Activated CD4-positive, alpha-beta T cell treated with anti-CD3 and anti-CD28 coated beads, Interleukin-2, Interleukin-6, amounts not matched to agents 100 ng/mL and 50 ng/mL, durations not matched to agents 16 hours and 8 hours (primary cell): ENCODE results near the gene ARL17A.
"Not testable (repeated sequence)": the region's sequence is repeated elsewhere in the genome, so short reads cannot be mapped to it uniquely, and the experiment has no call there.

Experiments
- DNase-seq: peaks from one replicate; pipeline ENCODE4 v3.0.0-alpha.2; 2020

Gene ARL17A

DNA sequence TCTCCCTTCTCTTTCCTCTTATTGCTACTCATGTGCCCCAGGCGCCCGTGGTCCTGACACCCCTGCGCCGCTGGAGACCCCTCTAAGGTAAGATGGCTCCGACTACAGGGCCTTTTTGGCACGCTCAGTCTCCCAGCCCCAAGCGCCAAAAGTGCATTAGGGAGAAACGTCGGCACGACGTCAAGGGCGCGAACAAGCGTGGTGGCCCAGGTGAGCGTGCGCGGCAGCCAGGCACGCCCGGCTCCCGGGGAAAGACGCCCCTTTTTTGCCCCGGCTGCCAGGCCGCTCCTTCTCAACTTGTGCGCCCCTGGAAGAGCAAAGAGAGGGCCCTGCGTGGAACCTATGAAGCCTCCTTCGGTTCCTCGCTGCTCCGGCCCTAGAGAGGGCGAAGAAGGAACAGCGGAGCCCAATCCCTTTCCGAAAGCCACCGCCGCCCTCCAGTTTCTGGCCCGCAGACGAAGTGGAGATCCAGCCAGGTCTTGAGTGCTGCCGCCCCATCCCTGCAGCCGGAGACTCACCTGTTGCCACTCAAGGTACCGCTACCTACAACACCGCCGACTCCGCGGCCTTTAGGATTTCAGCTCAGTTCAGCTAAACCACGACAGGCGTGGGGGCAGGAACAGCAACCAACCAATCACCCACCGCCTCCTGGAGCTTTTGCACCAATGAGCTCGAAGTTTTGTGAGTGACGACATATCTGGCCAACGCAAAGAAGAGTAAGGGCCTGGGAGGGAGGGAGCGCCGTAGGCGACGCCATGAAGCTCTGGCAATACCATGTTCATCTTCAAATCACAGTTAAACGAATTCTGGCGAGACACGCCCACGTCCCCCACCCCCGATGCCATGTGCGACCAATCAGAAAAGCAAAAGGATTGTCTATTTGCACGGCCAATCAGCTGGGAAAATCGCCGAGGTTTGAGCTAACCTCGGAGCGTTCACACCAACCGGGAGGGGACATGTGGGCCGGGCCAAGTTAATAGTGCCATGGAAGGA, at the start of gene ARL17A:
TSS of gene ARL17A (minus strand) at position 609 of the 993 bp plus-strand sequence. CDS start 3,369 bp downstream, outside the sequence.
- peak; percentile 88 for DNase-seq

DNA sequence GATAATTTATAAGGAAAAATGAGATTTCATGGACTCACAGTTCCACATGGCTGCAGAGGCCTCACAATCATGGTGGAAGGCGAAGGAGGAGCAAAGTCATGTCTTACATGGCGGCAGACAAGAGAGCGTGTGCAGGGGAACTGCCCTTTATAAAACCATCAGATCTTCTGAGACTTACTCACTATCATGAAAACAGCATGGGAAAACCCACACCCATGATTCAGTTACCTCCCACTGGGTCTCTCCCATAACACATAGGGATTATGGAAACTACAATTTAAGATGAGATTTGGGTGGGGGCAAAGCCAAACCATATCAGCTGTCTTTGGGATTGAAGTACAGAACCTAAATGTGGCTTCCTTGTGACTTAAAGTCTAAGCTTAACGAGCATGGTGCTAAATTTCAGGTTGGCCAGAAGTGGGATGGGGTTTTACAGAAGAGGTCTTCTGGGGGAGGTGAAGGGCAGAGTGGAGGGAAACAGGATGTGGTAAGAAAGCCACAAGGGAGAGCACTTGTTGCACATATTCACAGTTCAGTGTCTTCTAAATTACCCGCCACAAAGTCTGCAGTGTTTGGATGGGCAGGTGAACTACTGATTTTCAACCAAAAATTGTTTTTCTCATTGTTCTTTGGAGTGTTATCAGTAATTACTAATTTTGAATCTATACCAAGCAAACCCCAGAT, 49.4 kb upstream of the ARL17A start:
- DNase-seq: not testable (repeated sequence)

DNA sequence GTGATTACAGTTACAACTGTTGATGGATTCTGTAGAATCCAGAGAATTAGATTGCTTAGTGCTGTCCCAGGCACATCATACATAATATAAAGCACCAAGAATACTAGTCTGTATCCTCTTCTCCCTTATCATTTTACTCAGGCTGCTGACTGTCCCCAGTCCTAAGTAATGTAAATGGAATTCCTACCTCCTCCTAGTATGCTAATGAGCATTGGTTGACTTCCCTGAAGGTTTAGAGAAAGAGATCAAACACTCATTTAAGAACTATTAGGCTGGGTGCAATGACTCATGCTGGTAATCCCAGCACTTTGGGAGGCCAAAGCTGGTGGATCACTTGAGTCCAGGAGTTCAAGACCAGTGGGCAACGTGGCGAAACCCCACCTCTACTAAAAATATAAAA, 48.0 kb upstream of the ARL17A start:
- not testable (repeated sequence) for DNase-seq

DNA sequence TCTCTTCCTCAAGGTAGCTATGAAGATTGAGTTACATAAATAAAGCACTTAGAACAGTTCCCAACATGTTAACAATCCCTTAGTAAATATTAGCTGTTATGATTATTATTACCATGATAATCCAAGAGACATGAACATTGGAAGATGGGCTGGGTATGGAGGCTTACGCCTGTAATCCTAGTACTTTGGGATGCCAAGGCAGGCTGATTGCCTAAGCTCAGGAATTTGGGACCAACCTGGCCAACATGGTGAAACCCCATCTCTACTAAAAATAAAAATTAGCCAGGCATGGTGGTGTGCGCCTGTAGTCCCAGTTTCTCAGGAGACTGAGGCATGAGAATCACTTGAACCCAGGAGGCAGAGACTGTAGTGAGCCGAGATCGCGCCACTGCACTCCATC, 45.2 kb upstream of the ARL17A start:
- not testable (repeated sequence) for DNase-seq

DNA sequence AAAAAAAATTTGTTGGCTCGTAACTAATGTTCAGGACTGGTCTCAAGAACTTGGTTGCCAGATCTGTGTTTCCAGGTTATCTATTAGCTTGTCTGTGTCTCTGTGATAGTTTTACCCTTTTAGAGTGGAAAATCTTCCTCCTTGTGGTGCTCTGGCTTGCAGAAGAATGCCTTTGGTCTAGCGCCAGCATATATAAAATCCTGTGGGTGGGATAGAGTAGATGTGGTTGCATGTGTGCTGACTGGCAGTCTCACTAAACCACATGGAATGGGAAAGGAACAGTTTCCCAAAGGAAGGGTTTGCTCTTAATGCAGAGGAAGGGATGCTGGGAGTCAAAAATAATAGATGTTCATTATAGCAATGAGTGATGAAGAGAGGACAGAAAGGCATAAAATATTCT, 44.3 kb upstream of the ARL17A start:
- DNase-seq: not testable (repeated sequence)

DNA sequence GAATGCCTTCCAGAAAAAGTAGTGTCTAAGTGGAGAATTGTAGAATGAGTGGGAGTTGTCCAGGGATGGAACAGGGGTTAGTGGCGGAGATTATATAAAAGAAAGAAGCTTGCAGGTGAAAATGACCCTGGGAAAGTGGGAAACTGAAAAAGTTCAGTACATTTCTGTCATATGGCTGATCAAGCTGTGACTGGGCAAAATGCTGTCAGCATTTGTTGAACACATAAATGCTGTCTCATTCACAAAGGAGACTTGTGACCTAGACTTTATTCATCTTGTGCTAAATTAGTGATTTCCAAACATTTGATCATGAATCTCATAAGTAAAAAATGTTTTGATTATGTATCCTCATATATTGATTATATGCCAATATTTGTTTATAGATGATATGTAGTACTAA, 39.5 kb upstream of the ARL17A start:
- not testable (repeated sequence) for DNase-seq

DNA sequence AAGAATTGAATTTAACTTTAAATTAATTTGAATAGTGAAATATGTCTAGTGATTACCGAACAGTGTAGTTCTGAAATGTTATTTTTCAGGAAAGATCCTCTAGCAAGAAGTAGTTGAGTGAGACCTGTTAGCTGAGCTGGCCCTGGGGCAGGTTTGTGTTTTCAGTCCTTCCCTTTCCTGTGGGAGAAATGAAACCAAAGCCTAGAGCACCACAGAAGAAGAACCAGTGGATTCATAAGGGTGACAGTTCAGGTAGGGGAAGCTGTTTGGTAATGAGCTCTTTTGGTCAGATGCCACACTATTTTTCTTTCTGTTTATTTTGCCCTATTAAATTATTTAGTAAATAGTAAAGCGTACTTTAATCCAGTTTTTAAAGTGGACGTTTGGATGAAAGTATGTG, 37.6 kb upstream of the ARL17A start:
- not testable (repeated sequence) for DNase-seq

DNA sequence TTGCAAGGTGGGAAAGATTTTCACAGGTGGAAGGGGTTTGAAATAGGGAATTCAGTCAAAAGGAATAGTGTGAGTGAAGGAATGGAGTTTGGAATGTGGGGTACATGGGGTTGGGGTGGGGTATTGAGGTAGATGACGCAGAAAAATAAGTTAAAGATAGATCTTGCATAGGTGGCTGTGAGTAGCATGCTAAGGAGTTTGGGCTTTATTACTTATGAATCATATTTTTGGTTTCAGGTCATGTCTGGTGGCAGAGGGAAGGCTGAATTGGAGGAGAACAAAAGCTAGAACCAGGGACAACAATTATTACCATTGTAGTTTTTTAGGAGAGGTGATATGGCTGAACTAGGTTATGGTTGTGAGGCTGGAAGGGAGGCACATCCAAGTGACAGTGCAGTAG, 34.4 kb upstream of the ARL17A start:
- not testable (repeated sequence) for DNase-seq

DNA sequence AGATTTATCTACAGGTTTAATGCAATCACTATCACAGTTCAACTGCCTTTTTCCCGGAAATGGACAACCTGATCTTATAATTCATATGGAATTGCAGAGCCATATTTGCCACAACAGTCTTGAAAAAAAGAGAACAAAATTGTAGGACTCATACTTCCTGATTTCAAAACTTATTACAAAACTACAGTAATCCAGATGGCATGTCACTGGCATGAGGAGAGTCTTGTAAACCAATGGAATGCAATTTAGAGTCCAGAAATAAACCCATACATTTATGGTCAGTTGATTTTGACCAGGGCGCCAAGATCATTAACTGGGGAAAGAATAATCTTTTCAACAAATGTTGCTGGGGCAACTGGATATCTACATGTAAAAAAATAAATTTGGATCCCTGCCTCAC, 31.8 kb upstream of the ARL17A start:
- not testable (repeated sequence) for DNase-seq

DNA sequence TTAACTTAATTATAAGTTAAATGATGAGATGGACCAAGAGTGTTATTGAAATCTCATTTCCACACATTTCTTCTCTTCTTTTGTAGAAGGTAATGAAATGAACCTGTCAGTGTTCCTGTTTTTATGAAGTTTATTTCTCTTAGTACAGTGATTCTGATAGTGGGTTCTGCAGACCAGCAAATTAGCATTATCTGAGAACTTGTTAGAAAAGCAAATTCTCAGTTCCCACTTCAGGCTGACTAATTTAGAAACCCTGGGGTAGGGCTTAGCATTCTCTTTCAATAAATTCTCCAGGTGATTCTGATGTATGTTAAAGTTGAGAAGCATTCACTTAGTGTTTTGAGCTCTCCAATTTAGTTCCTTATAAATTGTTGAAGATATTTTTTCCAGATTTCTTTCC, 23.6 kb upstream of the ARL17A start:
- peak; percentile 45 for DNase-seq

DNA sequence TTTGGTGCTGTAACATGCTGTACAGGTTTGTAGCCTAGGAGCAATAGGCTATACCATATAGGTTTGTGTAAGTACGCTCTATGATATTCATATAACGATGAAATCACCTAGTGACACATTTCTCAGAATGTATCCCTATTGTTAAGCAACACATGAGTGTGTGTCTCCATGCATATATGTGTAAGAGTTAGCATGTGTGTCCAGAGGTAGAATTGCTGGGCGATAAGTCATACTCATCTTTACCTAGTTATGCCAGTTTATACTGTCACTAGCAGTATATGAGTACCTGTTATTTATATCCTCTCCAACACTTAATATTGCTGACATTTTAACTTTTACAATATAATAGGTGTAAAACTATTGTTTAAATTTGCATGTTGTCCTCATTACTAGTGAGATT, 21.3 kb upstream of the ARL17A start:
- not testable (repeated sequence) for DNase-seq

DNA sequence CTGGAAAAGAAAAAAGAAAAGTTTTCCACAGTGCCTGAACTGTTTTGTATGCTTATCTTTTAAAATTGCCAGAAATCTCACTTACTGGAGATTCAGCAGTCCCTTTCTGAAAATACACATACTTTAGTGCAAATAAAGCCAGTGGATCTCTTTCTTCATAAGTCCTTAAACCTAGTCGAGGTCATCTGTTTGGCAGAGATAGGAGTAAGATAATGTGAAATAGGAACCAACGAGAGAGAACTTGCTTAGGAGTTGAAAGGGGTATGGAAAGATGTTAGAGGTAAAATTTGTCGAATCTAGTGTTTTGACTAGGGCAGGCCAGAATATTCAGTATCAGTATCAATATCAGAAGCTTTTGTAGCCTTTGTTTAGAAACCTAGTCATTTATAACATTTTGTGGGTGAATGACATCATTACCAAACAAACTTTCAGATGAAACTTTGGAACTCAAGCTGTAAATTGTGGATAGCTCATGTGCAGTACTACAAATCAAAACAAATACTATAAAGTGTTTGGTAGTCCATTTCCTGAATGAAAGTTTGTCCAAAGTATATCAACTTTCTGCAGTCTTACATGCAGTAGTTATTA, 18.9 kb upstream of the ARL17A start:
- DNase-seq: peak; percentile 43

DNA sequence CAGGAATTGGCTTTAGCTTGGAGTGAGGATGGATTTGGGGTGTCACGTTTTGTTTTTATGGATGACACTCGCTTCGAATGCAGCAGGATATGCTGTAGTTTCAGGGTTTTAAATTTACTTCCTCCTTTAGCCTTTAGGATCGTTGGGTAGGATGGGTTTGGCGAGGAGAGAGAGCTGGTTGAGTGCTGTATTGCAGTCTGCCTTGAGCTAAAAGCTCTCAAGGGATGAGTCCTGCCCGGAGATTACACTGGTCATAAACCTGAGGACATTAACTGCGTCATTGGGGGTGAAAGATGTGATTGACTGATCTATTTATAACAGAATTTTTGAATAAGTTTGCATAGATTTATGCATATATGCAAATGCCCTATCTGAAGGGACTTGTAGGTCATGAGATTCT, 11.8 kb upstream of the ARL17A start:
- DNase-seq: not testable (repeated sequence)

DNA sequence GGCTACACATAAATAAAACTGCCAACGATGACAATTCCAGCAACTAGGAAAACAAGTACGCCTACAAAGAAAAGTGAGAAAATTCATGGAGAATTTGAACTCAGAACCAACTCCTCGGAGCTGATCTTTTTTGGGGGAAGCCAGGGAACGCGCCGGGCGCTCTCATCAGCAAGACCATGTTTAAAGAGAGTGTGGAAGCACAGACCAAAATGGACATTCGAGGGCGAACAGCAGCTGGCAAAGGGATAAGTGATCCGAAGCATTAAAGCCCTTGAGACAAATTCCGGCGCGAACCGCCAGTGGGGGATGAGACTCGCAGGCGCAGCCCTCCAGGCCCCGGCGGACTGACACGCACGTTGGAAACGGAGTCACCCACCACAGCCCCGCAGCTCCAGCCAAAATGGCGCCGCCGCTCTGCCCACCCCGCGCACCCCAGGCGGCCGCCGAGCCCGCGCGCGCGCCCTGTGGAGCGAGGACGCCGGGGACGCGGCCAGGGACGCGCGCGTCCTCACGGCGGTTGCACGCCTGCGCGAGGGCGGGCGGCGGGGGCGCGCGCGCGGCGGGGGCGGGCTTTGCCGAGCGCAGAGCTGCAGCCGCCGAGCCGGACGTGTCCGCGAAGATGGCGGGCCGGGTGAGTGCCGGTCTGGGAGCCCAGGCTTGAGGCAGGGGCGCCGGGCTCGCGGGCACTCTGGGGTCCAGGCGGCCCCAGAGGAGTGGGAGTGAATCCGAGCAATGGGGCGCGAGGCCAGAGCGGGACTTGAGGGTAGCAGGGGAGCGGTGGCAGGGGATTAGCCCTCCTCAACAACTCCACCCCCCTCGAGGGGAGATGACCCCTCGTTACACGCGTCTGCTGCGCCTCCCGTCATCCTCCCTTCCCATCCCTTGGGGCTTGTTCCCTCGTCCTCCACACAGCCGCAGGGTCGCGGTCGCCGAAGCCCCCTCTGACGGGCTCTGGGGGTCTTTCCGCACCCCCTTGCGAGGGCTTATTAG, 11.0 kb upstream of the ARL17A start, which contains the start of gene NSF:
TSS of gene NSF (plus strand) at position 513 of the 990 bp plus-strand sequence. CDS start at position 620, 107 bp downstream.
- DNase-seq: not testable (repeated sequence)

DNA sequence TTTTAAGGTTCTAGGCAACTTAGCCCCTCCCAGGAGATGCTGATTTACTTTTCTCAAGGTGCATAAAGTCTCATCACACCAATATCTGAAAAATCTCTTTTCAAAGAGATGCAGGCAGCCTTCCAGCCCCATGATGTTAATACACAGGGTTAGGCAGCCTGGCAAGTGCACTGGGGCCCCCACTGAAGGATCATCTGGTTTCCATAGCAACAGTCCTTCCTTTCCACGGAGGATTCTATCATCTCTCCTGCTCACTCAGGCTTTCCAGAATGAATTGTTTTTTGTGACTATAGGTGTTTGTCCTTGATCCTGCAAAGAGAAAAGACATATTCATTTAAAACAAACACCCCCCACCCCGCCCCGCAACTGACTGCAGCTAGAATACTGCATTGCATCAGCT, 6.0 kb upstream of the ARL17A start:
- not testable (repeated sequence) for DNase-seq

DNA sequence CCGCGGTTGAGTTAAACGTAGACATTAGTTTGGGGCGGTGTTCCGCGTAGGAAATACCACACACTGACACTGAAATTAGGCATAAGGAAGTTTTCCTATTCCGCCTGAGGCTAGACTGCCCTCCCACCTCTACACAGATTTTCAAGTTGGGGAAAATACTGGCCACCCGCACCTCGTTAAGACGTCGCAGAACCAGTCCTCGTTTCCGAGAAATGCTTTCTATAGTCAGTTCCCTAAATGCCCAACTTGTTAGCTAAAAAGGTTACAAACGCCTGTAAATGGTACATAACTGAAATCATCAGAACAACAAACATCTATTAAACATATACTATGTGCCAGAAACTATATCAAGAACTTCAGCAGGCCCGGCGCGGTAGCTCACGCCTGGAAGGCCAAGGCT, 591 bp upstream of the ARL17A start:
- peak; percentile 0 for DNase-seq

DNA sequence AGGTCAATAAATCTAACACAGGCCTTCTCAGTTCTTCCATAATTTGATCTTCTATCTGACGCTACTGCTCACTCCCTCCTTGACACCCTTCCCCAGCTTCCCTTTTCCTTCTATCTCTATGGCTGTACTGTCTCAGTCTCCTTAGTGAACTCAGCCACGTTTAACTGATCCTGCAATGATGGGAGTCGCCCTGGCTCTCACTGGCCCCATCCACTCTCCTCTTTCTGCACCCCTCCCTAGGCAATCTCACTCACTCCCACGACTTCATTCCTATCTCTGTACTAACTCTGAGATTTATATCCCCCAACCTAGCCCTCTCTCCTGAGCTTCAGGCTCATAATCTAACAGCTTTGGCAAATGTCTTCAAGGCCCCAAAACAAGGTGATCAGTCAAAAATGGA, 7.7 kb downstream of the ARL17A start:
- not testable (repeated sequence) for DNase-seq

DNA sequence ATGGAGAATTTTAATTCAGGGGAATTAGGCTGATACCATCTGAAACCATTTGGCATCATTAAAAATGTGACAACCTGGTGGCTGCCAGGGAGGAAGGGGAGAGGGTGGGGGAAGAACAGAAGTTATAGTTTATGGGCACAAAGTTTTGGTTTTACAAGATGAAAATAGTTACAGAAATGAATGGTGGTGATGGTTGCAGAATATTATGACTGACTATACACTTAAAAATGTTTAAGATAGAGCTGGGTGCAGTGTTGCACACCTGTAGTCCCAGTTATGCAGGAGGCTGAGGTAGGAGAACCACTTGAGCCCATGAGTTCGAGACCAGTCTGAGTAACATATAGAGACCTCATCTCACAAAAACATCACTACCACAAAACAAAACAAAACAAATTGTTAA, 12.5 kb downstream of the ARL17A start:
- DNase-seq: not testable (repeated sequence)

DNA sequence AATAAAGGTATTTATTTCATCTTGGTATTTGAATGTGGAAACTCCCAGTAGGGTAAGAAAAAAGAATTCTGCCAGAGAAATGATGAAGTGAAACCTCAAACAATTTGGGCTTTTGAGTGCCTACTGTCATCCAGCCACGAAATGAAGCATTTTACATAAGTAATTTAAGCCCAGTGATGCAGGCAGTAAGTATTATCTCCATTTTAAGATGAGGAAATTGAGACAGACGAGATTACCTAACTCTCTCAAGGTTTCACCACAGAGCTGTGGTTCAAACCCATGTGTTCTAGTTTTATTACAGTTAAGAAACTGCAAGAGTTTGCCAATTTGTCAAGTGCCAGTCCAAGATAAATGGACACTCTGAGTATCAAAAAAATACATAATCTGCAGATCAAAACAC, 13.2 kb downstream of the ARL17A start:
- not testable (repeated sequence) for DNase-seq

DNA sequence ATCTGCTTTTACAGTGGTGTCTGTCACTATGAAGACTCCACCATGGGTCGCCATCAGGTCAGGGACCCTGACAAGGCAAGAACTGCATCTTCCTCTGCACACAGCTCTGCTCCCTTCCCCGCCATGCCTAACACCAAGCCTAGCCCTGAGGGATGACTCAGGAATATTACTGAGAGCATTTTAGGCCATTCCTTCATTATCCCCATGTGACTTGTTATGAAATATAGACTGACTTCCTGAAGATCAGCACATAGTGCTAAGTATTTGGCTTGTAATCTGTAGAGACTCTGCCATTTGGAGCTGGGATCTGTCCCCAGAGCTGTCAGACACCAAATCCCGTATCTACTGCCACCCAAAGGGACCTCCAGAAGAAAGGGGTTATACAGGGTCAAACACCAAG, 19.4 kb downstream of the ARL17A start:
- not testable (repeated sequence) for DNase-seq

DNA sequence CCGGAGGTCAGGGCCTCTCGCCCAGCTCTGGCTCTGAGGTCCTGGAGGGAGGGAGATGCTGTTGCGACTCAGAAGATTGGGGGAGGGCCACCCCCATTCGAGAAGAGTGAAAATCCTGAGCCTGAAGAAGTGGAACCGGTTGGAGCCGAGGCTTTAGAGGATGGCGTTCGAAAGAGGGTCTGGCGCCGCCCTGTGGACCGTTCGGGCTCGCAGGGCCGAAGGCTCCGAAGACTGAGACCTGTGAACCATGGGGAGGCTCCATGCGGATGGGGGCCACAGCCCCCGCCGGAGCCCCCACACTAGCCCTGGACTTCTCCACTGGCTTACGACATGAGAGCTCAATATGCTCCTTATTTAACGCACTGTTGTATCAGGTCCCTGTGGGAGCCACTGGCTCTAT, 20.3 kb downstream of the ARL17A start:
- DNase-seq: not testable (repeated sequence)

DNA sequence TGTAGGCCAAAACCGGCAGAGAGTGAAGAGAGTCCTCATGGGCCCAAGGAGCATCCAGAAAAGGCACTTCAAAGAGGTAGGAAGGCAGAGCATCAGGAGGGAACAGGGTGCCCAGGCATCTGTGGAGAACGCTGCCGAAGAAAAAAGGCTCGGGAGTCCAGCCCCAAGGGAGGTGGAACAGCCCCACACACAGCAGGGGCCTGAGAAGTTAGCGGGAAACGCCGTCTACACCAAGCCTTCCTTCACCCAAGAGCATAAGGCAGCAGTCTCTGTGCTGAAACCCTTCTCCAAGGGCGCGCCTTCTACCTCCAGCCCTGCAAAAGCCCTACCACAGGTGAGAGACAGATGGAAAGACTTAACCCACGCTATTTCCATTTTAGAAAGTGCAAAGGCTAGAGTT, 30.9 kb downstream of the ARL17A start:
- not testable (repeated sequence) for DNase-seq
